ENCODE results near the gene LPAR2. TPM values are rescaled to one million over a fixed set of nuclear protein-coding genes. Genes with fewer than 3 reads are reported as not detected.
"Not testable (repeated sequence)": the region's sequence is repeated elsewhere in the genome, so short reads cannot be mapped to it uniquely, and the experiment has no call there.

The LPAR2 gene
- total RNA-seq, 1 donor from 2014 or later: 14.7 TPM

DNA sequence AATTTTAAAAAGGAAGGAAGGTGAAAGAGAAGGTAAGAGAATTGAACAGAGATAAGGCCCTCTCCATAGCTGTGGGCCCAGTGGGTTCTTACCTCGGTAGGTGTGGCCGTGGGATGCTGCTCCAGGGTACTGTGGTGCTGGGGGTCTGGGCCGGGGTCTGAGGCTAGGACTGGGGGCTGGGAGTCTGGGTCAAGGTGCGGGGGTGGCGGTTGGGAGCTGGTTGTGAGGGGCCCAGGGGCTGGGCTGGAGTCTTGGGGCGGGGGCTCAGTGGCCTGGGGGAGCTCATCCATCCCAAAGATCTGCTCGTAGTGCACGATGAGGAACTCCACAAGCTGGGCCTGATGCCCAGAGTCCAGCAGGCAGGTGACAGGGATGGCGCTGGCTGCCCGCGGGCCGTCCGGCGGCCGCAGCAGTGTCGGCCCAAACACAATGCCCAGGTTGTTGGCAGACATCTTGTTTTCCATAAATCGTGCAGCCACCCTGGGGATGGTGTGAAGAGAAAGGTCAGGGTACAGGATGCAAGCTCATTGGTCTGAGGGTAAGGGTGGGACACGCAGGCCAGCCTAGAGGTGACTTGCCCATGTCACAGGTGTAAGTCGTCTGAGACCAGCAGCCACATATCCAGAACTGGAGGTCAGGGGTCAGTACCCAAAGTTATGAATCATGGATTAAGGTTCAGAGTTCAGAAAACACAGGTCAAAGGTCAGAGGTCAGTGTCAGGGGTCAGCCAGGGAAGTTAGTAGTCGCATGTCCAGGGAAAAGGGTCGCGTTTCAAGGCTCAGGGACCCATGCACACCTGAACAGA, 5.9 kb upstream of the LPAR2 start:
- DNase-seq (ENCODE audit: low spot score in 2 of 2): no peak
- FAIRE-seq: no peak

DNA sequence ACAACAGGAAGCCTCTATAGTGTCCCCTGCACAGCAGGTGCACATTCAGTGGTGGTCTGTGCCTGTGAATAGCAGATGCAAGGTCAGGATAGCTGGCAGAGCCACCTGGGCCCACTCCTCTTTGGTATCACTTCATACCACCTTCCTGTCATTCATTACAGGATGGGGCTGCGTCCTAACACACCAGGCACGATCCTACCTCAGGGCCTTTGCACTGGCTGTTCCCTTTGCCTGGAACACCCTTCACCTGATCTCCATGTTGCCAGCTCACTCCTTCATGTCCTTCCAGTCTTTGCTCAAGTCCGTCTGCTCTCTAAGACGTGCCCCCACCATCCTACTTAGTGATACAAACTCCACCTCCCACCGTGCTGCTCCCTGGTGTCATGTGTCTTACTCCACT, 4.6 kb upstream of the LPAR2 start:
- no peak for FAIRE-seq
- no peak for DNase-seq (ENCODE audit: low spot score in 2 of 2)

DNA sequence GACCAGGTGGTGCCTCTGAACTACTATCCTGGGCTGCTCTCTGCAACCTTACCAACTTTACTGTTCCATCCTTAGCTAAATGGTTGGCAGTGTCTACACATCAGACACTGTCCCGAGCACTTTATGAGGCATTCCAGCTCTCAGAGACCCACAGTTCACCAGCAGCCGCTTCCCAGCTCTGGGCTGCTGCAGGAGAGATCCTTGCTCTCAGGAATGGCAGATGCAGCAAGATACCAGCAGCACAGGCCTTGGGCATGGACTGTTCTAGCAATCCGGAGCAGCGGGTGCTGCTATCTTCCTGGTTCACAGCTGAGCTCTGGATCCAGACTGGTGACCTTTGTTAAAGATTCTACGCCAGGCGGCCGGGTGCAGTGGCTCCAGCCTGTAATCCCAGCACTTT, 3.3 kb upstream of the LPAR2 start:
- DNase-seq (ENCODE audit: low spot score in 2 of 2) (no peak), FAIRE-seq (no peak)

DNA sequence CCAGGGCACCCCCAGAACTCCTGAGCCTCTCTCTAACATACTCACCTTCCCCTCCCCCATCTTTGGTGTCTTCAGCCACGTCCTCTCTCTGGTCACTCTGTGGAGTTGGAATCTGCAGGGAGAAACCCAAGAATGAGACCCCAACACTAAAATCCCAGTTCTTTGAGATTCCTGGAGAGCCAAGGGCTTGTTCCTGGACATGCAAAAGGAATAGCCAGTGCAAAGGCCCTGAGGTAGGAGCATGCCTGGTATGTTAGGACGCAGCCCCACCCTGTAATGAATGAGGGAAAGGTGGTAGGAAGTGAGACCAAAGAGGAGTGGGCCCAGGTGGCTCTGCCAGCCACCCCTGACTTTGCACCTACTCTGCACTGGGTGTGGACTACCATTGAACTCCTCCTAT, 2.4 kb upstream of the LPAR2 start:
- DNase-seq (ENCODE audit: low spot score in 2 of 2): no peak
- FAIRE-seq: no peak

DNA sequence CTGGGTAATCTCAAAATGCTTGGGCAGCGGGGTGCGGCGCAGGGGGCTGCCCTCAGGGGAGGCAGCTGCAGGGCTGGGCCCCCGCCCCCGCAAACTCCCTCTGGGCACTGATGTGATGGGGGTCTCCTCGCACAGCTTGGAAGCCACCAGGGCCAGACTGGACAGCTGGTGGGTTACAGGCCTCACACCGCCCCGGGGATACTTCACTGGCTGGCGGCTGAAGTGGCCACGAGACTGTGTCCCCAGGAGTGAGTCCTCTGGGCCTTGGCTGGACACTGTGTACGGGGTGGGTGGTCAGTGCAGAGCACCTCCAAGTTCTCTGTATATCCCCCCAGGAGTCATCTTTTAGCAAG, 2.0 kb upstream of the LPAR2 start:
- DNase-seq (ENCODE audit: low spot score in 2 of 2): peak in 1 of 2 donors; percentile 19
- no peak for FAIRE-seq

DNA sequence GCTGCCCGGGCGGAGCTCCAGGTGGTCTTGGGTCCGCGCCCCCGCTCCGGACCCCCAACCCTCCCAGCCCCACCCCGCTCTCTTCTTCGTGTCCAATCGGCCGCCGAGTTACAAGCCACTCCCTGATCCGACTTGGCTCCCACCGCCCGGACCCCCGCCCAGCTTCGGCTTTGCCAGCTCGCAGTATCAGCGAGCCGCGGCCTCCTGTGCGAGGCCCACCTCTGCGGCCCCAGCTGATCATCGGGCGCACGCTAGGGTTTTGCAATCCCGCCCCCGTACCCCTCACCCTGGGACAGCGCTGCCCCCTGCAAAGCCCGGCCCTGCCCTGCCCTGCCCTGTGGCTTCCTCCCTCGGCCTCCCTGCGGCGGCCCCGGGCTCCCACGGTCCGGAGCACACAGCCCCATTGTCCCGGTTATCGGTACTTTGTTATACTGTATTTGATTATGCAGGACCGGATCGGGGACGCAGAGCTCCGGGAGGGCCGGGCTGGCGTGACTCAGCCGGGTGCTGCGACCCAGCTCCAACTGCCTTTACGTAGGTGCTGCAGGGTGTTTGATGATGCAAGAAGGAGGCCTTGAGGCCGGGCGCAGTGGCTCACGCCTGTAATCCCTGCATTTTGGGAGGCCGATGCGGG, 598 bp upstream of the LPAR2 start:
- FAIRE-seq (no peak), DNase-seq (ENCODE audit: low spot score in 2 of 2) (peak; percentile 43 to 66)

DNA sequence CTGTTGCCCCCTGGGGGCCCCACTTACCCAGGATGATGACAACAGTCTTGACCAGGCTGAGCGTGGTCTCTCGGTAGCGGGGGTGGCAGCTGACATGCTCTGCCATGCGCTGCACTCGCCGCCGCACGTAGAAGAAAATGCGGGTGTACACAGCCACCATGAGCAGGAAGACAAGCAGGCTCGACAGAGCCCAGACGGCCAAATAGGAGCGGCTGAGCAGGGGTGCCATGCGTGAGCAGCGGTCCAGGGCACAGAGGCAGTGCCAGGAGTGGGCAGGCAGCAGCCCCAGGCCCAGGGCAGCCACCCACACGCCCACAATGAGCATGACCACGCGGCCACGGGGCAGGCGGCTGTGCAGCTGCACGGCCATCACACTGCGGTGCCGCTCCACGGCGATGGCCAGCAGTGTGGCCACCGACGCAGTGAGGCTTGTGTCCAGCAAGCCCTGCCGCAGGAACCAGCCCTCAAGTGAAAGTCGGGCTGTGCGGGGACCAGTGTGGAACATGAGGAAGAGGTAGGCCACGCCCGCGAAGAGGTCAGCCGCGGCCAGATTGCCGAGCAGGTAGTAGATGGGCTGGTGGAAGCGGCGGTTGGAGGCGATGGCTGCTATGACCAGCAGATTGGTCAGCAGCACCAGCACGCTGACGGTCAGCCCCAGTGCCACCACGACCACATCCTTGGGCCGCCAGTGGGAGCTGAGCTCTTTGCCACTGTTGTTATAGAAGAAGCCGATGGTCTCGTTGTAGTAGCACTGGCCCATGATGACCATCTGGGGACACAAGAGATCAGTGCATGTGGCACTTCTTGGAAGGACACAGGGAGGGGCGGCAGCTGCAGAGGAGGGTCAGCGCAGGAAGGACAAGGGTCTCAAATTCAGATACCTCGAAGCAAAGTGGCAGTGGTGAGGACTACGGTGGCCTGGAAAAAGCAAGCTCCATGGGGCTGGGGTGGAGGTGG, 1.2 kb downstream of the LPAR2 start:
- DNase-seq (ENCODE audit: low spot score in 2 of 2): peak; percentile 5 to 29
- FAIRE-seq: no peak

DNA sequence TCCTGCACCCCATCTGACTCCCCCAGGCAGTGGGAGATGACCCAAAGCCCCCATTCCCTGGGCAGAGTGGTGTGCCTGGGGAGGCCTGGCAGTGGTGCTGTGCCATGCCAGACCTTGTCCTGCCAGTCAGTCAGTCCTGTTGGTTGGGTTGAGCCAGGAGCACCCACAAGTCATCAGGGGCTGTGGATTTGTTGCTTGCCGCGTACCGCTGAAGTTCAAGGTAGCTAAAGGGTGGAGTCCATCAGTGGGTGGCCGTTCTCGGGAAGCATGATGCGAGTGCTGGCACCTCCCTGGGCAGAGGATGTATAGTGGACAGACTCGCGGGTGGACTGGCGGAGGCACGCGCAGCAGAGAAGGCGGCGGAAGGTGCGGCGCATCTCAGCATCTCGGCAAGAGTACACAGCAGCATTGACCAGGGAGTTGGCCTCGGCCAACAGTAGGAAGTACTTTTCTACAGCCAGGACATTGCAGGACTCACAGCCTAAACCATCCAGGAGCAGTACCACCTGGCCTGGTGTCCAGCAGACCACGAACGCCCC, 3.9 kb downstream of the LPAR2 start:
- DNase-seq (ENCODE audit: low spot score in 2 of 2) (no peak), FAIRE-seq (no peak)

DNA sequence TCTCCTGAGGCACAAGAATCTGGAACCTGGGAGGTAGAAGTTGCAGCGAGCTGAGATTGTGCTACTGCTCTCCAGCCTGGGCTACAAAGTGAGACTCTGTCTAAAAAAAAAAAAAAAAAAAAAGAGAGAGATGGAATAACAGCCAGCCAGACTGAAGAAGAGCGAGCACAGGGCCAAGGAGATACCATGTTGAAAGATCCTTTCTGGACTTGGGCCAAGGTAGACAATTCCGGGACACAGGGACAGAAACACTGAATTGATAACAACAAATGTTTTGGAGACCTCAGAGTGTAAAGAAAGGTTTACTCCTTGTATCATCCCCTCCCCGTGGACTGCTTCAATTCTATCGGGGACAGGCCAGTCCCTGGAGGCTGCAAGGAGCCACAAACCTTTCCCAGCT, 4.6 kb downstream of the LPAR2 start:
- FAIRE-seq: no peak
- no peak for DNase-seq (ENCODE audit: low spot score in 2 of 2)

DNA sequence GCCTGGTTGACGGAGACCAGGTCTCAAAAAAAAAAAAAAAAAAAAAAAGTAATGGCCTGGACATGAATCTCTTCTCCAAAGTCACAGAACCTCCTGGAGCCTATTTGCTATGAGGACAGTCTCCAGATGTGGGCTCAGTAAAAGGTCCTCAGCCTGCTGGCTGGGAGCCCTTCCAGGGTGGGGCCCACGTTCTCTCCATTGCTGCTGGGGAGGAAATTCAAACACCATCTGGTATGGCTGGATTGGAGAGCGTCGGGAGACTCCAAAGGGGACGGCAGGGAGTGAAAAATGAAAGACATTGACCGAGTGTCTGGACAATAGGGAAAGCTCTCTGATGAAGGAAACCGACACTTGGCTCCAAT, 8.2 kb downstream of the LPAR2 start:
- no peak for FAIRE-seq
- no peak for DNase-seq (ENCODE audit: low spot score in 2 of 2)

DNA sequence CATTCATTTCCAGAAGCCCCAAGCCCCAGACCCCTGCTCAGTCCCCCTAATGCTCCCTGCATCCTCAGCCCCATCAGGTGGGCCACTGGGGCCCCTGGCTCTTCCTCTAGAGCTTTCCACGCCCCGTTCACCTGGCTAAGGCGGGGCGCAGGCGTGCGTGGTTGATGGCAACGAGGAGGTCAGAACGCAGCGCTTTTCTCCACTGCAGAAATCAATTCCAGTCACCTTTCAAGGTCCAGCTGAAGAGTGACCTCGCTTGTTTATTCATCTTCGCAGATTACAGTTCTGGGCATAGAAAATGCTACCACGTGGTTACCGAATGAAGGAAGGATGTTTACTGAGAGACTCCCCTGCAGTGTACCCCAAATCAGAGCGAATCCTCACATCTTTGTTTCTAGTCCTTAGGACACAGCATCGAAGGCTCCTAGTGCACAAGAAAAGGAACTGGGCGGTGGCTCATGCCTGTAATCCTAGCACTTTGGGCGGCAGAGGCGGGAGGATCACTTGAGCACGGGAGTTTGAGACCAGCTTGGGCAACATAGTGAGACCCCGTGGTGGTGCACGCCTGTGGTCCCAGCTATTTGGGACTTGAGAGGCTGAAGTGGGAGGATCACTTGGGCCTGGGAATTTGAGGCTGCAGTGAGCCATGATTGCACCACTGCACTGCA, 8.7 kb downstream of the LPAR2 start:
- DNase-seq (ENCODE audit: low spot score in 2 of 2) (no peak), FAIRE-seq (no peak)

DNA sequence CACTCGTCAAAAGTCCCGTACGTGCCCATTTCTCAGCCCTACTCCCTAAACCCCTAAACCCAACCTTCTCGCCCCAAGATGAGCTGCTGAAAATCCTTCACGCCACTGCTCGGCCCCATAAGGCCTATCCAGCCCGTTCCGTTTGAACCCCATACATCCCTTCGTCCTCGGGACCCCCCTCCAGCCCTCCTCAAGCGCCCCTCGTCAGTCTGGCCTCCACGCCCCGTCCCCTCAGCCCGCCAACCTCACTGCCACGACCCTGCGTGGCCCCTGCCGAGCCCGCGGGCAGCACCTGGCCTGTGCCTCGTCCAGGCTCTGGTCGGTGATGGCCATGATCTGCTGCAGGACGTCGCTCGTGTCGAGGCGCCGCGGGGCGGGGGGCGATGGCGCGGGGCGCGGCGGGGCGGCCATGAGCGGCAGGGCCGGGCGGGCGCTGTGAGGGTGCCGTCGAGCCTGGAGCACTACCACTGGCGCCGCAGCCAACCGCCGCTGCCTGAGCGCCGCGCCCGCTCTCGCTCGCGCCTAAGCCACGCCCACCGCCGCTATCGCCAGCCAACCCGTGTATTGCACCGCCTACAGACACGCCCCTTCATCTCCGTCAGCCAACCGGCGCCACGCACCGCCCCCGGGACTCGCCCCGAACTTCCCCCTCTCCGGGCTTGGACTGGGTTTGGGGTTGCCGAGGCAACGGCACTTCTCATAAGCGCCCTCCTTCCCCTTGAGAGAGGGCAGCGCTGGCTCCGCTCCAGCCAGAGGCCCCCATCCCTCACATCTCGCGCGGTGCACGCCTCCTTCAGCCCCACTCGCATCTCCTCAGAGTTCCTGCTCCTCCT, 9.6 kb downstream of the LPAR2 start, which contains the start of gene PBX4:
TSS of gene PBX4 (minus strand) at position 469 of the 833 bp plus-strand sequence. CDS start at position 411, 58 bp downstream.
- peak; percentile 91 to 97 for DNase-seq (ENCODE audit: low spot score in 2 of 2)
- FAIRE-seq: no peak

DNA sequence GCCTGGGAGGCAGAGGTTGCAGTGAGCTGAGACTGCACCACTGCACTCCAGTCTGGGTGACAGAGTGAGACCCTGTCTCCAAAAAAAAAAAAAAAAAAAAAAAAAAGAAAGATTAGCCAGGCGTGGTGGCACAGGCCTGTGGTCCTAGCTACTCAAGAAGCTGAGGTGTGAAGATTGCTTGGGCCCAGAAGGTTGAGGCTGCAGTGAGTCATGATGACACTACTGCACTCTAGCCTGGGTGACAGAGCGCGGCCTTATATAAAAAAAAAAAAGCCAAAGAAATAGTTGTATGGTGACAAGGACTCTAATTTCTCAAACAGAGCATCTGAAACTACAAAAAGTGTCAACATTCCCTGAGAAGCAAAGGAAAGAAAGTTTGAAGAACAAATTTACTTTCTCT, 12.9 kb downstream of the LPAR2 start:
- FAIRE-seq: no peak
- DNase-seq (ENCODE audit: low spot score in 2 of 2): no peak

DNA sequence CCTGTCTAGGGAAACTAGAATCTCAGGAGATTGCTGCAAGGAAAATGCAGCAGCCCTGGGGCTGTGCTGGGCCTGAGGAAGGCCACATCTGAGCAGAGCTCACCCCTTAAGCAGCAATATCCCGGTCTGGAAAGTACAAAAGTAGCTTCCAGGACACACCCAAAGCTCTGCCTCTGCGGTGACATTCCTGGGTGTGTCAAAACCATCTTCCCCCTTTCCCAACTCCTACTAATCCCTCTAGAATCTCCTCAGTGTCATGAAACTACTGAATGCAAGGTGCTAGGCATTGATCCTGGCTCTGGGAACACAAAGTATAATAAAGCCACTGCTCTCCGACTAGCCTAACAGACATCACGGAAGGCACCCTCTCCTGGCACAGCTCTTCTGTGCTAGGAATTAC, 14.5 kb downstream of the LPAR2 start:
- DNase-seq (ENCODE audit: low spot score in 2 of 2) (no peak), FAIRE-seq (no peak)

DNA sequence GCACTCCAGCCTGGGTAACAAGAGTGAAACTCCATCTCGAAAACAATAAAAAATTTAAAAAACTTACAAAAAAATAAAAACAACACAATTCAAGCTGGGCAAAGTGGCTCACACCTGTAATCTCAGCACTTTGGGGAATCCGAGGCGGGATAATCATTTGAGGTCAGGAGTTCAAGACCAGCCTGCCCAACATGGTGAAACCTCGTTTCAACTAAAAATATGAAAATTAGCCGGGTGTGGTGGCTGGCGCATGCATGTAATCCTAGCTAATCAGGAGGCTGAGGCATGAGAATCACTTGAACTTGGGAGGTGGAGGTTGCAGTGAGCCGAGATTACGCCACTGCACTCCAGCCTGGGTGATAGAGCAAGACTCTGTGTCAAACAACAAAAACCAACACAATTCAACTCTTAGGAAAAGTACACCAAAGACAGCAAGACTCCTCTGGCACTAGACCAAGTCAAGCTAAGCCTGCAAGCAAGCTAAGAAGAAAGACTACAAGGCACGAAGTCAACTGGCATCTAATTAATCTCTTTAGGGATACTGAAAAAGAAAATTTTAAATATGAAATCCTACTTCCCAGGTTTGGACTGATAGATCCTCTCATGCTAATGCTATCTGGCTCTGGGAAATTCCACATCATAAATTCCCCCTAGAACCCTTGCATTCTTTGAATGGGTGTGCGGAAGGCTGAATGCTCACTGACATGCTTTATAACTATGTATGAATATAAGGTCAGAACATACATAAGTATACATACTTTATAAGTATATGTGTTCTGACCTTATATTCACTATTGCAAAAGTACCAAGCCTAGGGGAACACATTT, 17.4 kb downstream of the LPAR2 start:
- DNase-seq (ENCODE audit: low spot score in 2 of 2) (no peak), FAIRE-seq (no peak)

DNA sequence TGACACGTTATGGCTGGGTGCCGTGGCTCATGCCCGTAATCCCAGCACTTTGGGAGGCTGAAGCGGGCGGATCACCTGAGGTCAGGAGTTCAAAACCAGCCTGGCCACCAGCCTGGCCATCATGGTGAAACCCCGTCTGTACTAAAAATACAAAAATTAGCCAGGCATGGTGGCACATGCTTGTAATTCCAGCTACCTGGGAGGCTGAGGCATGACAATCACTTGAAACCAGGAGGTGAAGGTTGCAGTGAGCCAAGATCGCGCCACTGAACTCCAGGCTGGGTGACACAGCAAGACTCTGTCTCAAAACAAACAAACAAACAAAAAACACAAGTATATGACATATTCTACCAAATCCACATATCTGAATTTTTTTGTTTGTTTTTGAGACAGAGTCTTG, 21.3 kb downstream of the LPAR2 start:
- FAIRE-seq; DNase-seq (ENCODE audit: low spot score in 2 of 2): not testable (repeated sequence)

DNA sequence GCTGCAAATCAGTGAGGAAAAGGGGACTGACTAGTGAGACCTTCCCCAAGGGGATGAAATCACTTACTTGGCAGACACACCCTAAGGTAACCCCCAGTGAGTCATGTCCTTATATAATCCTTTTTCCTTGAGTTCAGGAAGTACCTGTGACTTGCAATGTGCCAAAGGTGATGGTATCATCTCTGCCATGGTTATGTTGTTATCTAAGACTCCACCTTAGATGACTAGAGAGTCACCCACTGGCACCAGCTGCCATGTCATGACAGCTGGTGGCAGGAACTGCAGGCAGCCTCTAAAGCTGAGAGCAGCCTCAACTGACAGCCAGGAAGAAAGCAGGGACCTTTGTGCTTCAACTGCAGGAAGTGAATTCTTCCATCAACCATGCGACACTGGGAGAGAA, 22.0 kb downstream of the LPAR2 start:
- FAIRE-seq (no peak), DNase-seq (ENCODE audit: low spot score in 2 of 2) (no peak)

DNA sequence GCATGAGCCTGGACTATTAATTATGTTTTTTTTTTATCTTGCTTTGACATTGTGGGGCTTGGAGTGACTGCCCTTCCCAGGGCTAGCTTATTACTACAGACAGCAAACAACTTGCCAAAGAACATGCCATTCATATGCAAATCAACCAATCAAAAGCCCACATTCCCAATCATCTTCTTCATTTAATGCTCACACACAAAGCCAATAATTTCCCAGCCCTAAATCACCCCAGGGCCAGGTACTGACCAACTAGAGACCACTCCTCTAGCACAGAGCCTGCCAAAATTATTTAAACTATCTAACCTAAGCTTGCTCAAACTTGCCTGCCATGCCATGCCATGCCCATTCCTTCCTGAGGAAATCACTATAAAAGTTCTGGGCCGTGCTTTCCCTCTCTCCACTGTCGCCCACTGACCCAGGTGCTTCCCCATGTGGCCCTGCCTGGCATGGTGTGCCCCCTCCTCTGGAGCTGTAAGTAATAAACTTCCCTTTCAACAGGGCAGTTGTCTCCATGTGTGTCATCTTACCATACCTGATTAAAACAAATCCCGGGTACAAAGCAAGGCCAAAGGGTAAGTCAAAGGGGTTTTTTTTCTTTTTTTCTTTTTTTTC, 25.2 kb downstream of the LPAR2 start:
- FAIRE-seq (no peak), DNase-seq (ENCODE audit: low spot score in 2 of 2) (no peak)
